GM19452 (cell line): Measurements from ENCODE around the gene TCEAL3.
"Not testable (repeated sequence)": the region's sequence is repeated elsewhere in the genome, so short reads cannot be mapped to it uniquely, and the experiment has no call there.

Experiments used
- ATAC-seq: cut with Tn5 transposase; IDR thresholded peaks from one replicate; pipeline ENCODE4 v1.9.1; 2021; ENCODE audit not compliant: unreplicated experiment

The TCEAL3 gene

GRCh38 chrX:103624111-103624510 is 16.3 kb downstream of the TCEAL3 start:
- ATAC-seq = no peak

GRCh38 chrX:103626855-103627254 is 19.1 kb downstream of the TCEAL3 start:
- ATAC-seq = no peak

GRCh38 chrX:103628386-103629317 is 20.9 kb downstream of the TCEAL3 start, which contains the start of gene TCEAL1:
Gene TCEAL1, plus strand, starts transcription at chrX:103628975. Its CDS starts 942 bp downstream, at chrX:103629917.
- ATAC-seq = peak; percentile 71

- ATAC-seq = peak; percentile 35
These were observed 21.8 kb downstream of the TCEAL3 start for GRCh38 chrX:103629318-103630170.

GRCh38 chrX:103630171-103630511 is 22.4 kb downstream of the TCEAL3 start:
- no peak for ATAC-seq

- no peak for ATAC-seq
These were observed 23.4 kb downstream of the TCEAL3 start for GRCh38 chrX:103631145-103631544.

- ATAC-seq = no peak
These were observed 27.7 kb downstream of the TCEAL3 start for GRCh38 chrX:103635436-103635835.

- no peak for ATAC-seq
These were observed 30.0 kb downstream of the TCEAL3 start for GRCh38 chrX:103637604-103638338.

- ATAC-seq = not testable (repeated sequence)
These were observed 30.9 kb downstream of the TCEAL3 start for GRCh38 chrX:103638479-103639346.

GRCh38 chrX:103640401-103641155 is 32.8 kb downstream of the TCEAL3 start:
- no peak for ATAC-seq

- ATAC-seq = no peak
These were observed 36.4 kb downstream of the TCEAL3 start for GRCh38 chrX:103644125-103644524.

GRCh38 chrX:103647630-103648029 is 39.9 kb downstream of the TCEAL3 start:
- ATAC-seq = no peak

- no peak for ATAC-seq
These were observed 43.5 kb downstream of the TCEAL3 start for GRCh38 chrX:103651151-103651773.

- ATAC-seq = not testable (repeated sequence)
These were observed 47.7 kb downstream of the TCEAL3 start for GRCh38 chrX:103655230-103656000.

GRCh38 chrX:103656617-103657016 is 48.9 kb downstream of the TCEAL3 start:
- ATAC-seq = no peak

GRCh38 chrX:103657066-103657465 is 49.3 kb downstream of the TCEAL3 start:
- not testable (repeated sequence) for ATAC-seq

GRCh38 chrX:103658681-103659433 is 51.1 kb downstream of the TCEAL3 start:
- ATAC-seq = no peak
